Parathyroid adenoma (tissue), 2 donors: ENCODE data around the gene LASP1.

Source experiments
- H2AFZ ChIP-seq: fragments of 300-600 bp; sonication (generic); one replicate; pipeline ENCODE4 v1.7.0; 2017; ENCODE audit warnings: antibody characterized with exemption, mild to moderate bottlenecking
- H3K27ac ChIP-seq: fragments of 300-600 bp; sonication (generic); one replicate; pipeline ENCODE4 v1.7.0; 2017
- H3K27me3 ChIP-seq: fragments of 300-600 bp; sonication (generic); one replicate; pipeline ENCODE4 v1.7.0; 2017; ENCODE audit warnings: low read length; ENCODE audit not compliant: control insufficient read depth, insufficient read depth
- H3K36me3 ChIP-seq: fragments of 300-600 bp; sonication (generic); one replicate; pipeline ENCODE4 v1.7.0; 2017; ENCODE audit warnings: low read length; ENCODE audit not compliant: control insufficient read depth, insufficient read depth
- H3K4me1 ChIP-seq: fragments of 300-600 bp; sonication (generic); one replicate; pipeline ENCODE4 v1.7.0; 2017; ENCODE audit warnings: control low read depth
- H3K4me2 ChIP-seq: fragments of 300-600 bp; sonication (generic); one replicate; pipeline ENCODE4 v1.7.0; 2017; ENCODE audit warnings: low read length
- H3K4me3 ChIP-seq: fragments of 300-600 bp; sonication (generic); one replicate; pipeline ENCODE4 v1.7.0; 2017; ENCODE audit warnings: low read depth, low read length
- H3K79me2 ChIP-seq: fragments of 300-600 bp; sonication (generic); one replicate; pipeline ENCODE4 v1.7.0; 2017; ENCODE audit warnings: control low read depth
- H3K9ac ChIP-seq: fragments of 300-600 bp; sonication (generic); one replicate; pipeline ENCODE4 v1.7.0; 2017; ENCODE audit warnings: mild to moderate bottlenecking
- H3K9me3 ChIP-seq: fragments of 300-600 bp; sonication (generic); one replicate; pipeline ENCODE4 v1.7.0; 2017; ENCODE audit warnings: low read length; ENCODE audit not compliant: control insufficient read depth
- CTCF ChIP-seq: fragments of 300-600 bp; sonication (generic); IDR thresholded peaks from one replicate; pipeline ENCODE4 v1.7.0; 2017; ENCODE audit warnings: antibody characterized with exemption, mild to moderate bottlenecking
- donor health status: primary hyperparathyroidism.

Gene LASP1

GRCh38 chr17:38958326-38958725 is 88.5 kb downstream of the LASP1 start:
- no peak overlapping the region for H3K4me3 ChIP-seq
- H3K9me3 ChIP-seq = no peaks in the 10 kb centered on the region
- H3K79me2 ChIP-seq = no peaks in the 10 kb centered on the region
- H3K4me2 ChIP-seq = no peak overlapping the region
- no peak overlapping the region for H3K27ac ChIP-seq
- no peaks in the 10 kb centered on the region for H3K36me3 ChIP-seq
- H3K27me3 ChIP-seq = no peaks in the 10 kb centered on the region
- no peak overlapping the region for H2AFZ ChIP-seq
- TF ChIP-seq CTCF = no peak
- no peak overlapping the region for H3K9ac ChIP-seq
- no peaks in the 10 kb centered on the region for H3K4me1 ChIP-seq

- Histone ChIP-seq H3K9me3 (no peaks in the 10 kb centered on the region), H2AFZ (no peak overlapping the region), H3K79me2 (no peaks in the 10 kb centered on the region), H3K9ac (no peak overlapping the region), H3K4me2 (no peak overlapping the region), H3K27ac (no peak overlapping the region), H3K36me3 (no peaks in the 10 kb centered on the region), H3K4me1 (no peaks in the 10 kb centered on the region), H3K27me3 (no peaks in the 10 kb centered on the region), H3K4me3 (no peak overlapping the region)
- no peak for TF ChIP-seq CTCF
These were observed 88.9 kb downstream of the LASP1 start for GRCh38 chr17:38958756-38959155.

GRCh38 chr17:38959508-38959907 is 89.7 kb downstream of the LASP1 start:
- TF ChIP-seq CTCF = no peak
- H3K9ac ChIP-seq = no peak overlapping the region
- no peaks in the 10 kb centered on the region for H3K79me2 ChIP-seq
- no peaks in the 10 kb centered on the region for H3K27me3 ChIP-seq
- no peaks in the 10 kb centered on the region for H3K9me3 ChIP-seq
- no peak overlapping the region for H3K27ac ChIP-seq
- H3K4me1 ChIP-seq = no peaks in the 10 kb centered on the region
- no peaks in the 10 kb centered on the region for H3K36me3 ChIP-seq
- H3K4me2 ChIP-seq = no peak overlapping the region
- H3K4me3 ChIP-seq = no peak overlapping the region
- H2AFZ ChIP-seq = no peak overlapping the region

- Histone ChIP-seq H3K4me3 (no peak overlapping the region), H3K79me2 (no peaks in the 10 kb centered on the region), H3K27me3 (no peaks in the 10 kb centered on the region), H3K4me1 (no peaks in the 10 kb centered on the region), H3K4me2 (no peak overlapping the region), H2AFZ (no peak overlapping the region), H3K36me3 (no peaks in the 10 kb centered on the region), H3K9me3 (no peaks in the 10 kb centered on the region), H3K9ac (no peak overlapping the region), H3K27ac (no peak overlapping the region)
- TF ChIP-seq CTCF = no peak
These were observed 90.5 kb downstream of the LASP1 start for GRCh38 chr17:38960402-38960801.

GRCh38 chr17:38961413-38961812 is 91.6 kb downstream of the LASP1 start:
- Histone ChIP-seq H3K36me3 (no peaks in the 10 kb centered on the region), H3K4me3 (no peak overlapping the region), H3K9ac (no peak overlapping the region), H3K4me1 (no peaks in the 10 kb centered on the region), H3K4me2 (no peak overlapping the region), H3K27me3 (no peaks in the 10 kb centered on the region), H3K79me2 (no peaks in the 10 kb centered on the region), H2AFZ (no peak overlapping the region), H3K9me3 (no peaks in the 10 kb centered on the region), H3K27ac (no peak overlapping the region)
- no peak for TF ChIP-seq CTCF
